GM10847 (cell line): ENCODE measurements around the gene CHRNB1.
"Not testable (repeated sequence)": the region's sequence is repeated elsewhere in the genome, so short reads cannot be mapped to it uniquely, and the experiment has no call there.

Source experiments
- POLR2A ChIP-seq: IDR thresholded peaks from 2 replicates; pipeline ENCODE4 v1.6.1; 2011; ENCODE audit not compliant: insufficient read length; ENCODE audit errors: extremely low read depth

The CHRNB1 gene

DNA sequence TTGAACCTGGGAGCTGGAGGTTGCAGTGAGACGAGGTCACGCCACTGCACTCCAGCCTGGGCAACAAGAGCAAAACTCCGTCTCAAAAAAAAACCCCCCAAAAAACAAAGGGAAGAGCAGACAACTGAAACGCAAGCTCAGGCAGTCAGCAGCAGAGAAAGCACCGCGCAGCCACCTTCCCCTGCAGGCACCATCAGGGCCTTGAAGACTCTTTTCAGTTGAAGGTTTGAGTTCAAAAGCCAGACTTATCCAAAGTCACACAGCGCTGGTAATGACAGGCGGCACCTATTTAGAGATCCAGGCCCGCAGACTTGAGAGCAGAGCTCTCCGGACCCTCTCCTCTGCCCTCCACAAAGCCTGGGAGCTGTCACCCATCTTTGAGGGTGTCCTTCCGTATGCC, 23.4 kb downstream of the CHRNB1 start:
- no peak for TF ChIP-seq POLR2A

DNA sequence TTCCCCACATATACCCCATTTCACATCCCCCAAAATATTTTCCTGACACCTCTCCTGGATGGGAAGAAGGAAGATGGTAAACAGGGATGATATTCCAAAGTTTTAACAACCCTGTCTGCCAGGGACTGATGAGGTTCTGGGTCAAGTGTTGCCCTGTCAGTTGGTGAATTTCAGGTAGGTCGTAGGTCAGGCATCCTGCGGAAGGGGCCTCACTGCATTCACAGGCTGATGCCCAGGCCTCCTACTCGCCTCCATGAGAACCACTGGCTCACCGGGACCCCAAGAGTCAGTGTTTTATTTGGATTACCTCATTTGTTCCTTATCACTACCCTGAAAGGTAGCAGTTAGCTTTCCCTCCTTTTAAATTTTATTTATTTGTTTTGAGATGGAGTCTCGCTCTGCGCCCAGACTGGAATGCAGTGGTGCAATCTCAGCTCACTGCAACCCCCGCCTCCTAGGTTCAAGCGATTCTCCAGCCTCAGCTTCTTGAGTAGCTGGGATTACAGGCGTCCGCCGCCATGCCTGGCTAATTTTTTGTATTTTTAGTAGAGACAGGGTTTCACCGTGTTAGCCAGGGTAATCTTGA, 24.0 kb downstream of the CHRNB1 start:
- TF ChIP-seq POLR2A, result no peak

DNA sequence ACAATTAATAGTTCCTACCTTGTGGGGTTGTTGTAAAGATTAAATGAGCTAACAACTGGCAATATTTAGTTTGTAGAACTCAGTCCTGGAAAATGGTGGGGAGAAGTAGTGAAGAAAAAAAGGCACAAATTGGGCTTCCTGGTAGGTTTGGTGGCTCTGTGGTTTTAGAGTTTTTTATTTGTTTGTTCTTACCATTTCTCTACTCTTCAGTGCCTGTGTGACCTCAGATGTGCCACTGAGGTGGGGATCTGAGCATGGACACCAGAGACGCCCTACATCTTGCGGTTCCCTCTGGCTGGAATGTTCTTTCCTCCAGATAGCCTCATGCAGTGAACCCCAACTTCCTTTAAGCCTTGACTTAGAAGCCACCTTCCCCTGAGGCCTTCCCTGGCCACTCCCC, 26.9 kb downstream of the CHRNB1 start:
- no peak for TF ChIP-seq POLR2A

DNA sequence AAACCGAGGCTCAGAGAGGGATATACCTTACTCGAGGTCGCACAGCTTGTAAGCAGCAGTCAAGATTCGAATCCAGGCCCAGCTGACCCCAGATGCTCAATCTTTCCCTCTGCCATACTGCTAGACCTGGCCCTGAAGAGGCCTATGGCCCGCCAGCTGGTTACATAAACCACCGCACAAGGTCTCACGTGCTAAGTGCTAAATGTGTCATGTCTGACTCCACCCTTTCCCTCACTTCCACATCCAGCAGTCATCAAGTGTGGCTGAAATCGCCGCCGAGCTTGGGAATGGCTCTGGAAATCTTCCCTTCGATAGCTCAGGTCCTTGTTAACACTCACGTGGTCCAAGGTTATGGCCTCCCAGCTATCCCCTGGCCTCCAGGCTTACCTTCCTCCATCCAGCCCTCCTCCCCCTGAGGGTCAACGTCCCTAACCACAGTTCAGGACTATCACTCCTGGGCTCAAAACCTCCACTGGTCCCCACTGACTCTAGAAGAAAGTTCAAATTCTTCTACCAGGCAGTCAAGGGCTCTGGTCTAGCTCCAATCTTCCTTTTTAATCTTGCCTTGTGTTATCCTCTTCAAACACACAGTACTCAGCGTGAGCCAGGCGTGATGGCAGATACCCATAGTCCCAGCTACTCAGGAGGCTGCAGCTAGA, 31.0 kb downstream of the CHRNB1 start:
- TF ChIP-seq POLR2A, result no peak

DNA sequence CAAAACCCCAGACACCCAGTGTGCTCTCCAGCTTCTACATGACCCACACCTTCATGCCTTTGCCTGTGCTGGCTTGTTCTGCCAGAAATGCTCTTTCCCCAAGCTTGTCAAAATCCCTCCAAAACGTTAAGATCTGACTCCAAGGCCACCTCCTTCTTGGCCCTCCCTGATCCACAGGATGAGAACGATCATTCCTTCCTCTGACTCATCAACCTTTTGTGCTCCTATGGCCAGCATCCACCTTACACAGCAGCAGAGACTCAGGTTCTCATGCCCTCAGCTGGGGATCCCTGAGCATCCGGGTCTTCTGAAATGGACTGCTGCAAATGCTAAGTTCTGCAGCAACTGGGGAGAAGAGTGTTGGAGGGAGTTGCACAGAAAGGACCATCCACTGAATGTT, 31.6 kb downstream of the CHRNB1 start:
- TF ChIP-seq POLR2A, result no peak

DNA sequence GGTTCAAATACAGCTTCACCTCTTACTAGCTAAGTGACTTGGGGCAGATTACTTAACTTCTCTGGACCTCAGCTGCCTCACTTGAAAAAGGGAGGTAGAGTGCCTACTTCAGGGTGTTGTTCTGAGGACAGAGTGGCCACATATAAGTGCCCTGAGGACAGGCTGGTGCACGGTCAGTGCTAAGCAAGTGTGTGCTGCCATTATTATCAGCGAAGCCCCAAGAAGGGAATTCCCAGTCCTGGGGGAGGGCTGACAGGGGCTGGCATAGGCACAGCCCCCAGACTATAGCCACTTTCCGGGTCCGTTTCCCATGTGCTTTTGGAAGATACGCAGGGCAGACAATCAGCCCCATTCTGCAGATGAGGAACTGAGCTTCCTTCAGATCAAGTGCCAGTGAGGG, 32.1 kb downstream of the CHRNB1 start:
- TF ChIP-seq POLR2A, result no peak

DNA sequence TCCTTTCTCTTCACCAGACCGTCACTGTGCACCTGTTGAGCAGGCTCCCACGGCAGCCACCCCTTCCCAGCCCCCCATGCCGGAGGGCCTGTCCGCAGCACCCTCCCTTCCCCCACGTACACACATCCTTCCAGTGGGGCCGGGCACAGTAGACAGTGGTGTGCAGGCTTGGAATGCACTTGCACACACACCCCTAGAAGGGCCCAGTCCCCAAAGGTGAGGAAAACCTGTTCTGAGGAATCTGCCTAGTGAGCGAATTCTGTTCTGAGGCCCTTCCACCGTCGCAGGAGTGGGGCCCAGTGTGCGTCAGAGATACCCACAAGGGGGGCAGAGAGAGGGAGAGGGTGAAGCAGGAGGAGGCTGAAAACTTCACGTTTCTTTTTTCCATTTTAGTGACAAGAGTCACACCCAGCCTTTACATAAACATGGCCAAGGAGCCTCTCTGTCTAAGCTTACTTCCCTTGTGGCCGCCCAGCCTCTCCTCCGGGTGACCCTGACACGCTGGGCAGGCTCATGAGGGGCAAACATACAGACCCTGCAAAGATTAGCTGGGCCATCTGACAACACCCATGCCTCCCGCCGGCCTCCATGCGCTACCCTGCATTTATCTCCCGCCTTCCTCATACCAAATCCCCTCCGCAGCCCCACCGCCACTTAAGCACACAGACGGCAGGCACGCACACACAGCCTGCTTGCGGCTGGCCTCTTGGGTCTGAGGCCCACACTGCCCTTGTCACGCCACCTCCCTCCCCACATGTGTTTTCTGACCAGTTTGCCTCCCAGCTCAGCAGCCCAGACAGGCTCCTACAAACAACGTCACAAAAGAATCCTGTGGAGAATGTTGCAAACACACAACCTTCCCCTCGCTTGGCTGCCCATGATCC, 32.8 kb downstream of the CHRNB1 start:
- TF ChIP-seq POLR2A, result no peak

DNA sequence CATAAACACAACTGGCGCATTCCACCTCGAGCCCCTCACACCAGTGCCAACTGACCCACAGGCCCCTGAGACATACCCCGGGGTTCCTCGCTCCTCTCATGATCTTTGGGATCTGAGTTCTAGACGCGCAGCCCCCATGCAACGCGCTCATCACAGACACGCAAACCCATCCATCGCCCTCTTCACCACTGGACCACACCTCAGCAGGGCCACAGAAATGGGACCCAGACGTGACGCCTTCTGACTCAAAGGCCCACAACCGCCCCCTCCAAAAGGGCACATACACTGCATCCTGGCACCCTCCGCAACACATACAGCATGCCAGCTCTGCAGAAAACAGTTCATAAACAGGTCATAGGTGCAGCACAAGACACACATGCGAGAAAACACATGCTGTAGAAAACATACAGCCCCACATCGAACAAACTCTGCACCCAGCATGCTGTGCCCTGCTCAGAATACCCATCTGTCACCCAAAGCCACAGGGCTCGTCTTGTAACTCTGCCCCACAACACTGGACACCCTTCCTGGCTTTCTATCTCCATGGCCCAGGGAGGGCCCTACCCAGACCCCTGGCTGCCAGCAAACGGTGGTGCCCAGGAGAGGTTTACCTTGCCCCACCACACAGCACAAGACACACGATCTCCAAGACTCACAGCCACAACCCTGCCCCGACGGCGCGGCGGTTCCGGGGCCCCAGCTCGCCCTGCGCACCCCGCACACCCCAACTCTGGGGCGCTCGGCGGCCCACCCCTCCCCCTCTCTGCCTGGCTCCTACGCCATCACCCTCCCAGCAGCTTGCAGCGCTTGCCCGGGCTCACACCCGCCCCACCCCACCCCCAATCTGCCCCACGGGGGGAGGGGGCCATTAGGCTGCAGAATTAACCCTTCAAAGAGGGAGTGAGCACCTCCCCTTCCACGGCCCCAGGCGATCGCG, 33.7 kb downstream of the CHRNB1 start:
- no peak for TF ChIP-seq POLR2A

DNA sequence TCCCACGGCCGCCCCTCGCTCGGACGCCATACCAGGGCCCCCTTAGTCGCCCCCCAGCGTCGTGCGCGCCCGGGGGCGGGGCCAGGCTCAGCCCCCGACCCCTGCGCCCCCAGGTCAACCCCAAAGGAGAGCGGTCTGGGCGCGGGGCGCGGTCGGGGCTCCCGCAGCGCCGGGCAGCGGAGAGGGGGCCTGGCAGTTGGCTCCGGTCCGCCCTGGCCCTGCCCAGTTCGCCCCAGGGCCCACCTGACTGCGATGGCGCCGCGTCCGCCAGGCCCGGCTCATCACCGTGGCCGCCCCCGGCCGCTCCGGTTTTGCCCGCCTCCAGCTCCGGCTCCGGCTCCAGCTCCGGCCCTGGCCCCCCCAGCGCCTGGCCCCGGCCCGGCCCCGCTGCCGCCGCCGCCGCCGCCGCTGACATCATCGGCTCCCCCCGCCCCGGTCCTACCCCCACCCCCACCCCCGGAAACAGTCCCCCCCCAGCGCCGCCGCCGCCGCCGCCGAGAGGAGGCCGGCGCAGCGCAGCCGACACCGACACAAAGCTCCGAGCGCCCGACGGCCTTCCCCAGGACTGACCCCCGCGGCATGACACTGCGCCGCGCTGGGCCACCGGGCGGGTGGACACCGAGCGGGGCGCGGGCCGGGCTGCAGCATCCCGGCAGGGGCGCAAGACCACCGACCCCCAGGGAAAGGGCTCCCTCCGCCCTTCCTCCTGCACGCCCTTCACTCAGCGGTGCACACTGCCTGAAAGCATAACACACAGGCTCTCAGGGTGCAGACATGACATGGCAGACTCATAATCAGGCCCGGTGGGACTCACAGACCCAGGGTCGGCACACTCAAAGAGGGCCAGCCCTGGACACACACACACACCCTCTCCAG, 34.6 kb downstream of the CHRNB1 start, which contains the start of gene ZBTB4:
TSS of gene ZBTB4 (minus strand) at position 419 of the 876 bp plus-strand sequence. CDS start 12,830 bp downstream, outside the sequence.
- peak; percentile 24 for TF ChIP-seq POLR2A

DNA sequence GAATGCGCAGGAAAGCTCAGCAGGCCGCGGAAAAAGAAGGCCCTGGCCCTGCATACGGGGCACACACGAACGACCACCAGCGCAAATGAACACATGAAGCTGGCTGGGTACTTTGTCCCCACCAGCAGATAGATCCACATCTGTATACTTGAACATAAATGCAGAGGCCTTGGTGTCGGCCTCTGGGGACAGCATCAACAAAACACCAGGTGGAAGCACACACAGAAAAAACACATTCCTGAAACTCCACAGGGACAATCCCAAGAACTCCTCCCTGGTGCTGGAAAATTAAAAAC, 35.2 kb downstream of the CHRNB1 start:
- no peak for TF ChIP-seq POLR2A

DNA sequence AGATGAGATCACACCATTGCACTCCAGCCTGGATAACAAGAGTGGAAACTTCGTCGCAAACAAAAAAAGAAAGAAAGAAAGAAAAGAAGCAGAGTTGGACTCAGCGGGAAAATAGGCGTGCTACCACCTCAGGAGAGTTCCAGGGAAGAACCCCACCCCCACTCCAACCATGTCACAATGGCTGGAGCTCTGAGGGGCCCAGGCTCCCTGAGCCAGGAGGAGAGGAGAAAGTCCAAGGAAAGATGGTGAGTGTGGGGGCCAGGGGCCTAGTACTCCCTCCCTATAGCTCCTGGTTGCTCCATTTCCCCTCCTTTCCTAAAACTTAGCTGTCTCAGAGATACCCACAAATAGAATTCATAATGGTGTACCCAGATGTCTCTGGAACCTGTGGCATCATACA, 36.4 kb downstream of the CHRNB1 start, which contains the start of gene SLC35G6:
TSS of gene SLC35G6 (plus strand) at position 172 of the 400 bp plus-strand sequence. CDS start at position 243, 71 bp downstream.
- not testable (repeated sequence) for TF ChIP-seq POLR2A

DNA sequence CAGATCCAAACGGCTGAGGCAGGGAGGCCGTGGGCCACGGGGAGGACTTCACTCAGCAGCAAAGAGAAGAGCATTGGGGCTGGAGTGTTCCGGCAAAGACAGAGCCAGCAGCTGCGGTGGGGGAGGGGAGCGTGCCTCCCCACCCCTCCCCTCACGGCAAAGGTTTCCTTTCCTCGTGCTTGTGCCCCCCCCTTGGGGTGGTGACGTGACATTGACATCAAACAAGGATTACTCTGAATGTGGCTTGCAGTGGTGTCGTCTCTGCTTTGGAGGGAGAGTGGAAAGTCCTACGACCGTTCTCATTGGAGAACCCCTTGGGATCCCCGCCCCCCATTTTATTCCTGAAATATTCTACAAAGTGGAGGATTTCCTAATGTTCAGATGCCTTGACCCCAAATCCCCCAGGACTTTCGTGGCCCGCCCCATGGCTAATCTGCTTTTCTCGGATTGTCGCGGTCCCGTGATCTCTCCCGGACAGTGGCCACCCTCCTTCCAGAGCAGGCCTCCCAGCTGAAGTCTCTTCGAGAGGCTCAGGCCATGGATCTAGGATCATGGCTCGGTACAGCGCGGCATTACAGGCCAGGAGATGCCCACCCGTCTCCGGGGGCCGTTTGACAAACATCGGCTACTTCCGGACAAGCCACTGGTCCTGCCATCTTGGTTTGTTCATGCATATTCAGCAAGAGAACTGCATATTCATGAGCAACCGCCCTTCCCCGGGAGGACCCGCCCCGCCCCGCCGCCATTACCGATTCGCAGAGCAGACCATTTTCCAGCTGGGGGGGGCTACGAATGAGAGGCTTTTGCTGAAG, 38.6 kb downstream of the CHRNB1 start:
- TF ChIP-seq POLR2A, result peak; percentile 62
